Hepatocyte (in vitro differentiated cells): ENCODE data around the gene RPGRIP1. TPM values are rescaled to one million over a fixed set of nuclear protein-coding genes. Genes with fewer than 3 reads are reported as not detected.

Source experiments
- DNase-seq: peaks from one replicate; pipeline ENCODE4 v3.0.0-alpha.2; 2016; ENCODE audit warnings: low spot score
- H2AFZ ChIP-seq: fragments of 200-600 bp; sonication (generic); 2 replicates; pipeline ENCODE4 v1.6.0; 2016; ENCODE audit warnings: antibody characterized with exemption, mild to moderate bottlenecking
- H3K27ac ChIP-seq: fragments of 200-600 bp; sonication (generic); 2 replicates; pipeline ENCODE4 v1.5.1; 2016; ENCODE audit warnings: mild to moderate bottlenecking
- H3K27me3 ChIP-seq: fragments of 200-600 bp; sonication (generic); 2 replicates; pipeline ENCODE4 v1.6.1; 2016
- H3K36me3 ChIP-seq: fragments of 200-600 bp; sonication (generic); replicated peaks from 2 replicates; pipeline ENCODE4 v1.5.1; 2016; ENCODE audit warnings: low read depth; ENCODE audit not compliant: insufficient read depth
- H3K4me1 ChIP-seq: fragments of 200-600 bp; sonication (generic); 2 replicates; pipeline ENCODE4 v1.5.1; 2016; ENCODE audit warnings: mild to moderate bottlenecking, moderate library complexity; ENCODE audit not compliant: insufficient read depth
- H3K4me2 ChIP-seq: fragments of 200-600 bp; sonication (generic); 2 replicates; pipeline ENCODE4 v1.6.0; 2016
- H3K4me3 ChIP-seq: fragments of 200-600 bp; sonication (generic); 2 replicates; pipeline ENCODE4 v1.5.1; 2016; ENCODE audit warnings: mild to moderate bottlenecking
- H3K79me2 ChIP-seq: fragments of 200-600 bp; sonication (generic); 2 replicates; pipeline ENCODE4 v1.6.0; 2017; ENCODE audit warnings: mild to moderate bottlenecking
- H3K9me2 ChIP-seq: fragments of 200-600 bp; sonication (generic); replicated peaks from 2 replicates; pipeline ENCODE4 v1.6.0; 2017; ENCODE audit warnings: mild to moderate bottlenecking; ENCODE audit not compliant: insufficient read depth
- H3K9me3 ChIP-seq: fragments of 200-600 bp; sonication (generic); 2 replicates; pipeline ENCODE4 v1.5.1; 2016; ENCODE audit warnings: low read depth, mild to moderate bottlenecking
- H4K20me1 ChIP-seq: fragments of 200-600 bp; sonication (generic); 2 replicates; pipeline ENCODE4 v1.6.0; 2016; ENCODE audit warnings: mild to moderate bottlenecking; ENCODE audit not compliant: insufficient read depth, poor library complexity, severe bottlenecking
- CTCF ChIP-seq: fragments of 200-600 bp; sonication (generic); IDR thresholded peaks from 2 replicates; pipeline ENCODE4 v1.5.1; 2016; ENCODE audit warnings: antibody characterized with exemption, mild to moderate bottlenecking; ENCODE audit not compliant: poor library complexity
- EZH2 ChIP-seq: fragments of 200-600 bp; sonication (generic); IDR thresholded peaks from 2 replicates; pipeline ENCODE4 v1.6.1; 2016; ENCODE audit warnings: antibody characterized with exemption, mild to moderate bottlenecking, borderline replicate concordance
- EZH2phosphoT487 ChIP-seq: fragments of 200-600 bp; sonication (generic); IDR thresholded peaks from one replicate; pipeline ENCODE4 v1.6.1; 2018; ENCODE audit warnings: antibody characterized with exemption, mild to moderate bottlenecking, low read depth, moderate library complexity; ENCODE audit not compliant: unreplicated experiment, severe bottlenecking
- WGBS: methylation state at CpG from one replicate; pipeline ENCODE4 v1.1.6; 2016; ENCODE audit warnings: low lambda C conversion rate; ENCODE audit errors: missing lambda C conversion rate; 5-methylcytosine and 5-hydroxymethylcytosine counted together
- polyA plus RNA-seq: library from polyadenylated mRNA; unstranded; fragments of >200 nt; fragmentation: Nextera tagmentation; extraction: Ambion mirVana; gene quantifications from 2 replicates; pipeline ENCODE4 v1.2.1, GENCODE V29; 2016
- total RNA-seq: library from RNA; depleted of rRNA; stranded (reverse); fragments of >200 nt; gene quantifications from 2 replicates; pipeline ENCODE4 v1.2.3, GENCODE V29; 2014

Gene RPGRIP1
- total and polyA plus RNA-seq, 2 experiments from 2014 or later, result 0.07 TPM; not detected in 1

- no peaks in the 10 kb centered on the region for H3K9me3 ChIP-seq
- H2AFZ ChIP-seq, result no peak overlapping the region
- H3K27me3 ChIP-seq, result no peaks in the 10 kb centered on the region
- no peaks in the 10 kb centered on the region for H3K9me2 ChIP-seq
- no peaks in the 10 kb centered on the region for H4K20me1 ChIP-seq
- no peaks in the 10 kb centered on the region for H3K79me2 ChIP-seq
- 90% methylated on average over 12 of the region's 12 CpGs for WGBS
- H3K4me1 ChIP-seq, result no peaks in the 10 kb centered on the region
- H3K27ac ChIP-seq, result no peak overlapping the region
- no peak for DNase-seq
- no peak overlapping the region for H3K4me3 ChIP-seq
- TF ChIP-seq EZH2phosphoT487, result no peak
- no peak for TF ChIP-seq EZH2
- TF ChIP-seq CTCF, result no peak
- H3K4me2 ChIP-seq, result no peak overlapping the region
- H3K36me3 ChIP-seq, result no peaks in the 10 kb centered on the region
Measured at GRCh38 chr14:21313512-21313911, 33.6 kb downstream of the RPGRIP1 start.

- TF ChIP-seq EZH2, result no peak
- TF ChIP-seq EZH2phosphoT487, result no peak
- no peak for TF ChIP-seq CTCF
- Histone ChIP-seq H2AFZ (no peak overlapping the region), H3K79me2 (no peaks in the 10 kb centered on the region), H3K4me2 (no peak overlapping the region), H3K4me3 (no peak overlapping the region), H3K27me3 (no peaks in the 10 kb centered on the region), H3K27ac (no peak overlapping the region), H3K9me2 (no peaks in the 10 kb centered on the region), H4K20me1 (no peaks in the 10 kb centered on the region), H3K4me1 (no peaks in the 10 kb centered on the region), H3K36me3 (no peaks in the 10 kb centered on the region), H3K9me3 (no peaks in the 10 kb centered on the region)
- 75% methylated on average over 3 of the region's 3 CpGs for WGBS
- no peak for DNase-seq
Measured at GRCh38 chr14:21317398-21317797, 37.5 kb downstream of the RPGRIP1 start.

GRCh38 chr14:21320913-21321312 is 41.0 kb downstream of the RPGRIP1 start:
- no peak for DNase-seq
- no peaks in the 10 kb centered on the region for H3K79me2 ChIP-seq
- TF ChIP-seq CTCF (no peak), EZH2phosphoT487 (no peak), EZH2 (no peak)

GRCh38 chr14:21322716-21323115 is 42.8 kb downstream of the RPGRIP1 start:
- H4K20me1 ChIP-seq, result no peaks in the 10 kb centered on the region
- no peak overlapping the region for H3K4me3 ChIP-seq
- DNase-seq, result no peak
- no peaks in the 10 kb centered on the region for H3K27me3 ChIP-seq
- H2AFZ ChIP-seq, result no peak overlapping the region
- H3K79me2 ChIP-seq, result no peaks in the 10 kb centered on the region
- no peaks in the 10 kb centered on the region for H3K9me2 ChIP-seq
- H3K27ac ChIP-seq, result no peak overlapping the region
- WGBS, result 75% methylated on average over 2 of the region's 2 CpGs
- no peak overlapping the region for H3K4me2 ChIP-seq
- H3K9me3 ChIP-seq, result no peaks in the 10 kb centered on the region
- TF ChIP-seq CTCF, result no peak
- H3K4me1 ChIP-seq, result no peaks in the 10 kb centered on the region
- no peaks in the 10 kb centered on the region for H3K36me3 ChIP-seq

More at GRCh38 chr14:21320913-21321312, 41.0 kb downstream of the RPGRIP1 start:
- no peak overlapping the region for H3K4me2 ChIP-seq
- H3K4me3 ChIP-seq, result no peak overlapping the region
- no peaks in the 10 kb centered on the region for H3K27me3 ChIP-seq
- no peaks in the 10 kb centered on the region for H3K9me2 ChIP-seq
- H3K36me3 ChIP-seq, result no peaks in the 10 kb centered on the region
- H4K20me1 ChIP-seq, result no peaks in the 10 kb centered on the region
- WGBS, result 91% methylated on average over 2 of the region's 2 CpGs
- H3K9me3 ChIP-seq, result no peaks in the 10 kb centered on the region
- H2AFZ ChIP-seq, result no peak overlapping the region
- H3K4me1 ChIP-seq, result no peaks in the 10 kb centered on the region
- no peak overlapping the region for H3K27ac ChIP-seq
